Endothelial cell of umbilical vein (primary cell): ENCODE data around the gene MAPKAP1. TPM values are rescaled to one million over a fixed set of nuclear protein-coding genes. Genes with fewer than 3 reads are reported as not detected.

Source experiments
- BruUV-seq: library from RNA; stranded (reverse); fragments of 400-500 nt; replicated peaks from 2 replicates; lab custom pipeline; 2021; lab: Mats Ljungman, UMichigan
- CTCF ChIA-PET: fragments of 300-600, 350-600 bp; sonication (Branson Sonifier 250); formaldehyde crosslinking; loops from one replicate; lab custom pipeline; 2021; ENCODE audit warnings: antibody characterized with exemption, inconsistent platforms; lab: Charles Lee
- POLR2A ChIA-PET: fragments of 300-600, 350-600 bp; sonication (Branson Sonifier 250); formaldehyde crosslinking; loops from one replicate; lab custom pipeline; 2021; ENCODE audit warnings: antibody characterized with exemption, inconsistent platforms; lab: Charles Lee
- DNase-seq: peaks from one replicate; pipeline ENCODE4 v3.0.0-alpha.2; 2011; ENCODE audit warnings: low read depth, low spot score
- FAIRE-seq: peaks from 2 replicates; lab custom pipeline; 2011; peaks lifted over from hg19 to GRCh38; lab: Jason Lieb, UNC
- H2AFZ ChIP-seq: 2 replicates; pipeline ENCODE4 v1.6.0; 2012; ENCODE audit warnings: low read depth, low read length, control low read depth, inconsistent platforms
- H3K27ac ChIP-seq: 2 replicates; pipeline ENCODE4 v1.5.1; 2011; ENCODE audit warnings: low read depth, mild to moderate bottlenecking, control low read depth, low read length, moderate library complexity; ENCODE audit not compliant: insufficient read depth
- H3K27me3 ChIP-seq, 2 experiments: 2 replicates each; pipeline versions ENCODE4 v1.6.0 to v1.6.1; 2011; ENCODE audit warnings: low read length in 2 of 2, mixed read lengths in 1 of 2; ENCODE audit not compliant: control insufficient read depth in 2 of 2, insufficient read depth in 2 of 2
- H3K36me3 ChIP-seq, 2 experiments: 2 replicates in 1 of 2; 3 replicates in 1 of 2; pipeline ENCODE4 v1.5.1; 2011; ENCODE audit warnings: low read length in 2 of 2, mild to moderate bottlenecking in 1 of 2, moderate library complexity in 1 of 2; ENCODE audit not compliant: control insufficient read depth in 2 of 2, insufficient read depth in 2 of 2; ENCODE audit errors: extremely low read depth in 1 of 2
- H3K4me1 ChIP-seq: 3 replicates; pipeline ENCODE4 v1.5.1; 2011; ENCODE audit warnings: mild to moderate bottlenecking, low read length; ENCODE audit not compliant: control insufficient read depth, insufficient read depth; ENCODE audit errors: extremely low read depth
- H3K4me2 ChIP-seq: 2 replicates; pipeline ENCODE4 v1.6.1; 2011; ENCODE audit warnings: low read length, control low read depth, mixed read lengths; ENCODE audit not compliant: insufficient read depth
- H3K4me3 ChIP-seq, 3 experiments: fragments of 200-600 bp in 1 of 3; sonication (generic), shearing (Covaris generic) in 1 of 3; replicated peaks in 1 of 3; 2 replicates each; pipeline ENCODE4 v1.5.1; 2011 to 2016; ENCODE audit warnings: control low read depth in 3 of 3, low read length in 3 of 3, mild to moderate bottlenecking in 2 of 3, inconsistent platforms in 1 of 3, low read depth in 1 of 3, moderate library complexity in 1 of 3; ENCODE audit not compliant: insufficient read depth in 1 of 3
- H3K79me2 ChIP-seq: 2 replicates; pipeline ENCODE4 v1.6.0; 2012; ENCODE audit warnings: low read length, inconsistent platforms; ENCODE audit not compliant: control insufficient read depth, insufficient read depth
- H3K9ac ChIP-seq: replicated peaks from 2 replicates; pipeline ENCODE3; 2011; ENCODE audit warnings: low read length, control low read depth; ENCODE audit not compliant: insufficient read depth; ENCODE audit errors: extremely low read depth
- H3K9me1 ChIP-seq: replicated peaks from 3 replicates; pipeline ENCODE4 v1.6.0; 2011; ENCODE audit warnings: mild to moderate bottlenecking, low read length; ENCODE audit not compliant: control insufficient read depth, insufficient read depth; ENCODE audit errors: extremely low read depth
- H3K9me3 ChIP-seq: replicated peaks from 2 replicates; pipeline ENCODE4 v1.5.1; 2012; ENCODE audit warnings: low read length, inconsistent platforms; ENCODE audit not compliant: control insufficient read depth, insufficient read depth
- H4K20me1 ChIP-seq: replicated peaks from 2 replicates; pipeline ENCODE3; 2011; ENCODE audit warnings: mild to moderate bottlenecking, low read length; ENCODE audit not compliant: control insufficient read depth, insufficient read depth; ENCODE audit errors: extremely low read depth
- CTCF ChIP-seq, 2 donors: IDR thresholded peaks; 1 replicate in 1 of 2; 2 replicates in 1 of 2; pipeline ENCODE4 v1.5.1; 2011; ENCODE audit warnings: low read length in 2 of 2, mild to moderate bottlenecking in 2 of 2, moderate library complexity in 2 of 2, control low read depth in 1 of 2, inconsistent platforms in 1 of 2, low read depth in 1 of 2; ENCODE audit not compliant: insufficient read depth in 1 of 2; ENCODE audit errors: extremely low read depth in 1 of 2
- EZH2 ChIP-seq: IDR thresholded peaks from 2 replicates; pipeline ENCODE4 v1.6.1; 2012; ENCODE audit warnings: borderline replicate concordance, low read depth, mild to moderate bottlenecking, moderate library complexity, low read length, inconsistent platforms; ENCODE audit not compliant: severe bottlenecking
- FOS ChIP-seq: IDR thresholded peaks from 2 replicates; pipeline ENCODE4 v1.6.1; 2011; ENCODE audit warnings: mild to moderate bottlenecking, low read length, moderate library complexity, borderline replicate concordance; ENCODE audit not compliant: insufficient read depth
- GATA2 ChIP-seq: IDR thresholded peaks from 2 replicates; pipeline ENCODE4 v1.7.0; 2011; ENCODE audit warnings: low read depth, mild to moderate bottlenecking, moderate library complexity, mixed read lengths, low read length; ENCODE audit not compliant: insufficient read length, insufficient read depth
- JUN ChIP-seq: IDR thresholded peaks from 2 replicates; pipeline ENCODE4 v1.6.1; 2011; ENCODE audit warnings: borderline replicate concordance, low read depth; ENCODE audit not compliant: insufficient read length, insufficient read depth
- MAX ChIP-seq: IDR thresholded peaks from 2 replicates; pipeline ENCODE4 v1.6.1; 2011; ENCODE audit not compliant: insufficient read depth, insufficient read length
- MYC ChIP-seq: IDR thresholded peaks from one replicate; pipeline ENCODE4 v1.6.1; 2011; ENCODE audit warnings: mild to moderate bottlenecking, low read depth, low read length
- POLR2A ChIP-seq: IDR thresholded peaks from 2 replicates; pipeline ENCODE4 v1.6.1; 2012; ENCODE audit warnings: low read depth, mild to moderate bottlenecking, control low read depth, low read length
- POLR2AphosphoS5 ChIP-seq: IDR thresholded peaks from 2 replicates; pipeline ENCODE4 v1.6.1; 2012; ENCODE audit warnings: low read depth, mild to moderate bottlenecking, control low read depth, low read length, moderate library complexity; ENCODE audit not compliant: insufficient read depth
- dilution Hi-C: fragments of 300-500 bp; cut with MboI; formaldehyde crosslinking; loops from one replicate; pipeline ENCODE4 v1.15.0; 2019; ENCODE audit warnings: low sequenced_read_pairs; ENCODE audit not compliant: extremely low pct_ligation_motif_present
- intact Hi-C: fragments of 100-400 bp; cut with micrococcal nuclease; formaldehyde crosslinking; loops from one replicate; pipeline ENCODE4 v1.10.0; 2022
- polyA plus RNA-seq, 4 experiments: library from polyadenylated mRNA; depleted of rRNA in 3 of 4; stranded (reverse) in 3 of 4; unstranded in 1 of 4; fragments of >200 nt; gene quantifications; 2 replicates each; pipeline versions ENCODE4 v1.2.1 to v1.2.3, GENCODE V29; 2011 to 2012; ENCODE audit warnings: missing spikeins in 1 of 4
- total RNA-seq: library from RNA; stranded (reverse); gene quantifications from 2 replicates; pipeline ENCODE4 v1.2.3, GENCODE V29; 2021

Gene MAPKAP1
- total and polyA plus RNA-seq, 2 donors (not counting 3 experiments of a cell fraction or from before 2014, with no cell fraction given): 61.9 to 99.1 TPM

GRCh38 chr9:125609744-125610143 is 97.3 kb downstream of the MAPKAP1 start:
- Histone ChIP-seq H2AFZ (no peak overlapping the region), H3K9ac (no peak overlapping the region), H3K27me3 (no peaks in the 10 kb centered on the region), H3K4me2 (no peak overlapping the region), H3K9me3 (no peaks in the 10 kb centered on the region), H4K20me1 (no peaks in the 10 kb centered on the region), H3K4me1 (peaks cover 25% of the 10 kb centered on the region), H3K36me3 (no peaks in the 10 kb centered on the region), H3K27ac (no peak overlapping the region), H3K4me3 (no peak overlapping the region), H3K79me2 (peaks cover 38% of the 10 kb centered on the region), H3K9me1 (no peaks in the 10 kb centered on the region)
- intact Hi-C loops (loop anchor here (10.0 kb wide), 1 partner anchor 45 kb away; no protein-coding TSS in a partner anchor), dilution Hi-C loops (no loop called here)
- ChIA-PET POLR2A (no interaction called here), CTCF (interaction anchor here (1.1 kb wide), 1 partner anchor 15 kb away, joined by 3 read pairs; no protein-coding TSS in a partner anchor)
- FAIRE-seq (no peak), DNase-seq (no peak)
- no peak for TF ChIP-seq MAX
- TF ChIP-seq POLR2A: no peak
- TF ChIP-seq CTCF (IDR thresholded peaks at IDR 0.05; ENCODE audit: extremely low read depth in 1 of 2, insufficient read depth in 1 of 2, low read depth in 1 of 2, low read length in 2 of 2): no peak
- TF ChIP-seq EZH2: no peak
- no peak for TF ChIP-seq MYC
- TF ChIP-seq JUN: no peak
- TF ChIP-seq GATA2: no peak
- TF ChIP-seq POLR2AphosphoS5: no peak
- TF ChIP-seq FOS: no peak
- BruUV-seq: no TSS peak
